DND-41 (cell line): ENCODE results near the gene FAM227A.
"Not testable (repeated sequence)": the region's sequence is repeated elsewhere in the genome, so short reads cannot be mapped to it uniquely, and the experiment has no call there.

Experiments used
- ATAC-seq: fragments of 200-7000 bp; cut with Tn5 transposase; 3 replicates; pipeline ENCODE4 v1.9.1; 2021; ENCODE audit warnings: low read depth; ENCODE audit not compliant: insufficient read depth
- DNase-seq: peaks from one replicate; pipeline ENCODE4 v3.0.0-alpha.2; 2020
- H2AFZ ChIP-seq: 2 replicates; pipeline ENCODE4 v1.6.0; 2012; ENCODE audit warnings: low read depth, low read length
- H3K27ac ChIP-seq: 2 replicates; pipeline ENCODE4 v1.5.1; 2012; ENCODE audit warnings: low read length, inconsistent platforms
- H3K27me3 ChIP-seq: fragments of 200-600 bp; sonication (generic); 2 replicates; pipeline ENCODE4 v1.6.0; 2012; ENCODE audit warnings: low read length, mild to moderate bottlenecking, inconsistent platforms; ENCODE audit not compliant: insufficient read depth, poor library complexity
- H3K36me3 ChIP-seq: 2 replicates; pipeline ENCODE4 v1.5.1; 2012; ENCODE audit warnings: low read length, inconsistent platforms; ENCODE audit not compliant: insufficient read depth
- H3K4me1 ChIP-seq: 2 replicates; pipeline ENCODE4 v1.5.1; 2012; ENCODE audit warnings: mild to moderate bottlenecking, low read length; ENCODE audit not compliant: insufficient read depth
- H3K4me2 ChIP-seq: 2 replicates; pipeline ENCODE4 v1.6.0; 2012; ENCODE audit warnings: mild to moderate bottlenecking, moderate library complexity, low read length, inconsistent platforms; ENCODE audit not compliant: insufficient read depth
- H3K4me3 ChIP-seq, 2 experiments: fragments of 200-600 bp in 1 of 2; shearing (Covaris generic) in 1 of 2; 2 replicates each; pipeline ENCODE4 v1.5.1; 2012 to 2016; ENCODE audit warnings: inconsistent platforms in 2 of 2, low read length in 2 of 2, mild to moderate bottlenecking in 2 of 2, low read depth in 1 of 2, moderate library complexity in 1 of 2
- H3K79me2 ChIP-seq: 2 replicates; pipeline ENCODE4 v1.6.0; 2012; ENCODE audit warnings: low read length, inconsistent platforms; ENCODE audit not compliant: insufficient read depth
- H3K9ac ChIP-seq: 2 replicates; pipeline ENCODE4 v1.6.0; 2012; ENCODE audit warnings: low read depth, mild to moderate bottlenecking, inconsistent platforms, low read length, moderate library complexity
- H3K9me3 ChIP-seq: 2 replicates; pipeline ENCODE4 v1.5.1; 2012; ENCODE audit warnings: low read length, moderate library complexity, mild to moderate bottlenecking, inconsistent platforms; ENCODE audit not compliant: insufficient read depth, severe bottlenecking
- H4K20me1 ChIP-seq: 2 replicates; pipeline ENCODE4 v1.6.0; 2012; ENCODE audit warnings: low read length; ENCODE audit not compliant: insufficient read depth
- CTCF ChIP-seq: IDR thresholded peaks from 2 replicates; pipeline ENCODE4 v1.5.1; 2012; ENCODE audit warnings: borderline replicate concordance, low read length, moderate library complexity, mild to moderate bottlenecking; ENCODE audit not compliant: poor library complexity, severe bottlenecking; ENCODE audit errors: extremely low read depth
- EZH2 ChIP-seq: IDR thresholded peaks from 3 replicates; pipeline ENCODE4 v1.6.1; 2012; ENCODE audit warnings: borderline replicate concordance, low read depth, mild to moderate bottlenecking, moderate library complexity, low read length, inconsistent platforms; ENCODE audit not compliant: severe bottlenecking

The FAM227A gene

GRCh38 chr22:38649841-38650522 is 6.2 kb downstream of the FAM227A start:
- no peaks in the 10 kb centered on the region for H3K36me3 ChIP-seq
- H3K9ac ChIP-seq: no peak overlapping the region
- ATAC-seq (no peak), DNase-seq (no peak)
- H3K9me3 ChIP-seq: no peaks in the 10 kb centered on the region
- no peaks in the 10 kb centered on the region for H3K27me3 ChIP-seq
- H3K79me2 ChIP-seq: no peaks in the 10 kb centered on the region
- no peak for TF ChIP-seq EZH2
- TF ChIP-seq CTCF: no peak
- H3K27ac ChIP-seq: no peak overlapping the region
- no peak overlapping the region for H3K4me2 ChIP-seq
- H3K4me3 ChIP-seq: no peak overlapping the region
- H2AFZ ChIP-seq: no peak overlapping the region
- no peaks in the 10 kb centered on the region for H4K20me1 ChIP-seq
- H3K4me1 ChIP-seq: no peaks in the 10 kb centered on the region

GRCh38 chr22:38645430-38645829 is 10.8 kb downstream of the FAM227A start:
- no peak overlapping the region for H3K9ac ChIP-seq
- H3K27ac ChIP-seq: no peak overlapping the region
- H3K27me3 ChIP-seq: no peaks in the 10 kb centered on the region
- H3K4me2 ChIP-seq: no peak overlapping the region
- ATAC-seq: no peak
- H2AFZ ChIP-seq: no peak overlapping the region
- no peaks in the 10 kb centered on the region for H3K9me3 ChIP-seq
- H3K4me1 ChIP-seq: no peaks in the 10 kb centered on the region
- TF ChIP-seq EZH2 (no peak), CTCF (no peak)
- DNase-seq: no peak
- no peaks in the 10 kb centered on the region for H3K79me2 ChIP-seq
- no peaks in the 10 kb centered on the region for H3K36me3 ChIP-seq
- no peaks in the 10 kb centered on the region for H4K20me1 ChIP-seq
- H3K4me3 ChIP-seq: no peak overlapping the region

- ATAC-seq, H3K4me1 ChIP-seq, H3K27me3 ChIP-seq, H3K9me3 ChIP-seq, H3K36me3 ChIP-seq, H3K4me2 ChIP-seq, H4K20me1 ChIP-seq, H2AFZ ChIP-seq, H3K4me3 ChIP-seq, H3K27ac ChIP-seq, H3K9ac ChIP-seq, DNase-seq, H3K79me2 ChIP-seq: not testable (repeated sequence)
These were observed 11.9 kb downstream of the FAM227A start for GRCh38 chr22:38644245-38644644.

- no peak overlapping the region for H2AFZ ChIP-seq
- no peak for ATAC-seq
These were observed 14.6 kb downstream of the FAM227A start for GRCh38 chr22:38641476-38642040.

More at GRCh38 chr22:38641476-38642040, 14.6 kb downstream of the FAM227A start:
- no peak overlapping the region for H3K4me2 ChIP-seq
- no peaks in the 10 kb centered on the region for H3K4me1 ChIP-seq
- H3K36me3 ChIP-seq: no peaks in the 10 kb centered on the region
- TF ChIP-seq EZH2 (no peak), CTCF (no peak)
- H4K20me1 ChIP-seq: no peaks in the 10 kb centered on the region
- H3K4me3 ChIP-seq: no peak overlapping the region
- H3K9me3 ChIP-seq: no peaks in the 10 kb centered on the region
- no peaks in the 10 kb centered on the region for H3K27me3 ChIP-seq
- no peak overlapping the region for H3K27ac ChIP-seq
- no peaks in the 10 kb centered on the region for H3K79me2 ChIP-seq
- no peak for DNase-seq
- H3K9ac ChIP-seq: no peak overlapping the region
